ENCODE results near the gene GLOD5.

The GLOD5 gene

DNA sequence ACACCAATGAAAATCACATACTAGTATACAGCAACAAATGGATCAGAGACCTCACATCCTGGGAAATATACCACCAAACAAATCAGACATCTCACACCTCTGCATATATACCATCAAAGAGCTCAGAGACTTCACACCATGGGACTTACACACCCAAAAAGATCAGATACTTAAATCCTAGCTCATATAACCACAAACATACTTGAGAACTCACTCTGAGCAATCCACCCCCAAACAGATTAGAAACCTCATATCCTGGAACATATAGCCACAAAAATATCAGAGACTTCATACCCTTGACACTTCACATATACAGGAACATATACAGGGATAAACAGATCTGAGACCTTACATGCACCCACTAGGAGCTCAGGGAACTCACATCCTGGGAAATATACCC, 32.9 kb upstream of the GLOD5 start:
- no peak for ATAC-seq (ENCODE audit: low read depth)
- Histone ChIP-seq H3K27ac (ENCODE audit: poor library complexity, severe bottlenecking) (no peak overlapping the region), H3K9me3 (ENCODE audit: severe bottlenecking) (no peaks in the 10 kb centered on the region), H3K4me3 (ENCODE audit: severe bottlenecking) (no peak overlapping the region), H3K27me3 (ENCODE audit: insufficient read depth, poor library complexity, severe bottlenecking) (no peaks in the 10 kb centered on the region), H3K36me3 (ENCODE audit: low read depth) (no peaks in the 10 kb centered on the region), H3K4me1 (ENCODE audit: insufficient read depth, poor library complexity, severe bottlenecking) (no peaks in the 10 kb centered on the region)
- TF ChIP-seq, protein P1, sequence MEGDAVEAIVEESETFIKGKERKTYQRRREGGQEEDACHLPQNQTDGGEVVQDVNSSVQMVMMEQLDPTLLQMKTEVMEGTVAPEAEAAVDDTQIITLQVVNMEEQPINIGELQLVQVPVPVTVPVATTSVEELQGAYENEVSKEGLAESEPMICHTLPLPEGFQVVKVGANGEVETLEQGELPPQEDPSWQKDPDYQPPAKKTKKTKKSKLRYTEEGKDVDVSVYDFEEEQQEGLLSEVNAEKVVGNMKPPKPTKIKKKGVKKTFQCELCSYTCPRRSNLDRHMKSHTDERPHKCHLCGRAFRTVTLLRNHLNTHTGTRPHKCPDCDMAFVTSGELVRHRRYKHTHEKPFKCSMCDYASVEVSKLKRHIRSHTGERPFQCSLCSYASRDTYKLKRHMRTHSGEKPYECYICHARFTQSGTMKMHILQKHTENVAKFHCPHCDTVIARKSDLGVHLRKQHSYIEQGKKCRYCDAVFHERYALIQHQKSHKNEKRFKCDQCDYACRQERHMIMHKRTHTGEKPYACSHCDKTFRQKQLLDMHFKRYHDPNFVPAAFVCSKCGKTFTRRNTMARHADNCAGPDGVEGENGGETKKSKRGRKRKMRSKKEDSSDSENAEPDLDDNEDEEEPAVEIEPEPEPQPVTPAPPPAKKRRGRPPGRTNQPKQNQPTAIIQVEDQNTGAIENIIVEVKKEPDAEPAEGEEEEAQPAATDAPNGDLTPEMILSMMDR (IDR thresholded peaks at IDR 0.05; ENCODE audit: poor library complexity, severe bottlenecking), result no peak
- DNase-seq (ENCODE audit: low spot score), result no peak

DNA sequence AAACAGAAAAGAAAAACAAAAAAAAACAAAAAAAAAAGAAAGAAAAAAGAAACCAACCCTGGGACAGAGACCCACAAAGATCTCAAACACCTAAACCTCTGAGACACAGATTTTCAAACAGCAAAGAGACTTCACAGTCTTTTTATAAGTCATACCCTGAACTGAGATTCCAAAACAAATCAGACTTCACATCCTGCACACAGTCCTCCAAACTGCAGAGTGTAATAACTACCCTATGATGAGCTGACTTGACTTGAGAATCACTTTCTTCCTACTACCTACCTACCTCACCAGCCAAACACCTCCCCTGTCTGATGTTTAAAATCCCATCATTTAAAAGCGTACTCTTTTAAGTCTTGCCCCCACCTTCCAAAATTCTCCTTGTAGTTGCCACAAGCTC, 25.2 kb upstream of the GLOD5 start:
- peak overlapping the region; percentile 52 for H3K4me3 ChIP-seq (ENCODE audit: severe bottlenecking)
- no peaks in the 10 kb centered on the region for H3K9me3 ChIP-seq (ENCODE audit: severe bottlenecking)
- H3K27me3 ChIP-seq (ENCODE audit: insufficient read depth, poor library complexity, severe bottlenecking), result no peaks in the 10 kb centered on the region
- DNase-seq (ENCODE audit: low spot score) (no peak), ATAC-seq (ENCODE audit: low read depth) (no peak)
- TF ChIP-seq, protein P1 (IDR thresholded peaks at IDR 0.05; ENCODE audit: poor library complexity, severe bottlenecking), result no peak
- H3K4me1 ChIP-seq (ENCODE audit: insufficient read depth, poor library complexity, severe bottlenecking), result no peaks in the 10 kb centered on the region
- H3K27ac ChIP-seq (ENCODE audit: poor library complexity, severe bottlenecking), result no peak overlapping the region
- H3K36me3 ChIP-seq (ENCODE audit: low read depth), result no peaks in the 10 kb centered on the region

DNA sequence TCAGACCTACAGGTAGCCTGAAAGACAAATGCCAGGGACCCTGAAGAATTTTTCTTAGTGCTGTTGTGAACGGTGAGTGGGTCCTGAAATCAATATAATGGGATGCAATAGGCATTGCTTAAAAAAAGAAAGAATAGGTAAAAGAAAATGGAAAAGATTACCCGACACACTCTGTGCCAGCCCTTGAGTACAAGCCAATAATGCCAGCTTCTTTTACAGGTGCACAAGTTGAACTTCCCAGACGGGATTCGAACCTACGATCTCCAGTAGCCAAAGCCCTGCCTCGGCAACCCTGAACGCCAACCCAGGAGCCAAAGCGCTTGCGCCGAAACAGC, 24.7 kb upstream of the GLOD5 start:
- Histone ChIP-seq H3K4me1 (ENCODE audit: insufficient read depth, poor library complexity, severe bottlenecking) (no peaks in the 10 kb centered on the region), H3K36me3 (ENCODE audit: low read depth) (no peaks in the 10 kb centered on the region), H3K9me3 (ENCODE audit: severe bottlenecking) (no peaks in the 10 kb centered on the region), H3K27ac (ENCODE audit: poor library complexity, severe bottlenecking) (peak overlapping the region; percentile 60), H3K4me3 (ENCODE audit: severe bottlenecking) (peak overlapping the region; percentile 52), H3K27me3 (ENCODE audit: insufficient read depth, poor library complexity, severe bottlenecking) (no peaks in the 10 kb centered on the region)
- no peak for DNase-seq (ENCODE audit: low spot score)
- ATAC-seq (ENCODE audit: low read depth), result no peak
- TF ChIP-seq, protein P1 (IDR thresholded peaks at IDR 0.05; ENCODE audit: poor library complexity, severe bottlenecking), result no peak

DNA sequence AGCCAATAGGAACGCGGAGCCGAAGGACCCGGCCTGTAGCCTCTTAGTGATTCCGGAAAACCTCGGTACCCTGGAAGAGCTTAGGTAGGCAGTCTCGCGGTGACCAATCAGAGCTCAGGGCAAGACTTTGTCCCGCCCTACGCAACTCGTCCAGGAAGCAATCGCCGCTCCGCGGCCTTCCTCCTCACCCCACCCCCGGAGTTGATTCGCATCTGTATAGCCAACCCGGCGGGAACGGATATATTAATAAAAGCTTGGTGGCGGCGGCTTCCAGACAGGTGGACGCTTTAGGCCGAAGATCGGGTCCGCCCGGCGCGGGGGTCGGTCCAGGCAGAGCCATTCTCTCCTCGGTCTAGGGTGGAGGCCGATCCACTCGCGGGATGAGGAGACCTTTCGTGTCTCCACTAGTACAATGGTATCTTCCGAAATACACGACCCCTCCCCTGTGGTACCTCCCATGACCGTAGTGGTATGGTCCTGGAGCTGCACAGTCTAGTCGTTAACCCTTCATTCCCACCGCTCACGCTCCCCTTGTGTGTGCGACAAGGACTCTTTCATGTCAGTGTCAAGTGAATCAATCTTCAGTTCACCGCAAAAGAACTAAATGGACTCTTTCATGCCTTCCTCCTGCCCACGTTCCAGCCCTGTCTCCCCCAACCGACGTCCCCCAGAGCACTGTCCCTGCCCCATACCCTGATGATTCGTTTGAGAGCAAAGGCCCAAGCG, 24.2 kb upstream of the GLOD5 start:
- no peaks in the 10 kb centered on the region for H3K36me3 ChIP-seq (ENCODE audit: low read depth)
- DNase-seq (ENCODE audit: low spot score) (peak; percentile 89), ATAC-seq (ENCODE audit: low read depth) (peak; percentile 99)
- TF ChIP-seq, protein P1 (IDR thresholded peaks at IDR 0.05; ENCODE audit: poor library complexity, severe bottlenecking), result no peak
- H3K4me3 ChIP-seq (ENCODE audit: severe bottlenecking), result peak overlapping the region; percentile 52
- peak overlapping the region; percentile 60 for H3K27ac ChIP-seq (ENCODE audit: poor library complexity, severe bottlenecking)
- H3K4me1 ChIP-seq (ENCODE audit: insufficient read depth, poor library complexity, severe bottlenecking), result no peaks in the 10 kb centered on the region
- H3K27me3 ChIP-seq (ENCODE audit: insufficient read depth, poor library complexity, severe bottlenecking), result no peaks in the 10 kb centered on the region
- no peaks in the 10 kb centered on the region for H3K9me3 ChIP-seq (ENCODE audit: severe bottlenecking)

DNA sequence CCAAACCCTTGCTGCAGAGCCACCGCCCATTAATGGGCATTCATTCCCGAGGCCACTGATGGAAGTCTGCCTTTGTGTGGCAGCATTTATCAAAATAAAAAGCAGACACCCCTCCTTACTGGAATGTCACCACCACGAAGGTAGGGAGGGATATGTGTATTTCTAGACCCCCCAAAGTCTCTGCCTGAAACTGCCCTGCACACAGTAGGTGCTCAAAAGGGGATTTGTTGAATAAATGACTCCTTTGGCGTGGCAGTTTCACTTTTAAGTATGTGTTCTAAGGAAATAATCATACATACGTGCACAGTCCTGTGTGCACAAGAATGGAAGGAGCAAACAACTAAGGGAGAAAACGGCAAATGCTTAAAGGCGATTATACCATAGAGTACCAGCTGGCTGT, 23.6 kb upstream of the GLOD5 start:
- no peaks in the 10 kb centered on the region for H3K27me3 ChIP-seq (ENCODE audit: insufficient read depth, poor library complexity, severe bottlenecking)
- no peaks in the 10 kb centered on the region for H3K36me3 ChIP-seq (ENCODE audit: low read depth)
- no peaks in the 10 kb centered on the region for H3K9me3 ChIP-seq (ENCODE audit: severe bottlenecking)
- H3K4me3 ChIP-seq (ENCODE audit: severe bottlenecking), result peak overlapping the region; percentile 52
- ATAC-seq (ENCODE audit: low read depth) (no peak), DNase-seq (ENCODE audit: low spot score) (no peak)
- no peaks in the 10 kb centered on the region for H3K4me1 ChIP-seq (ENCODE audit: insufficient read depth, poor library complexity, severe bottlenecking)
- peak overlapping the region; percentile 60 for H3K27ac ChIP-seq (ENCODE audit: poor library complexity, severe bottlenecking)
- TF ChIP-seq, protein P1 (IDR thresholded peaks at IDR 0.05; ENCODE audit: poor library complexity, severe bottlenecking), result no peak
